RPMI7951 (cell line): ENCODE measurements around the gene NXN. TPM values are rescaled to one million over a fixed set of nuclear protein-coding genes. Genes with fewer than 3 reads are reported as not detected.
A peak's percentile ranks its signal among the peaks of the same experiment; 100 is the strongest.
"Not testable (repeated sequence)": the region's sequence is repeated elsewhere in the genome, so short reads cannot be mapped to it uniquely, and the experiment has no call there.

Experiments used
- DNase-seq: peaks from one replicate; pipeline ENCODE4 v3.0.0-alpha.2; 2012; ENCODE audit warnings: low read depth
- total RNA-seq: library from RNA; depleted of rRNA; stranded (reverse); fragments of >200 nt; shearing (Covaris generic); gene quantifications from 2 replicates; pipeline ENCODE4 v1.2.3, GENCODE V29; 2014

NXN gene
- total RNA-seq, 1 experiment from 2014 or later = 5.9 TPM

DNA sequence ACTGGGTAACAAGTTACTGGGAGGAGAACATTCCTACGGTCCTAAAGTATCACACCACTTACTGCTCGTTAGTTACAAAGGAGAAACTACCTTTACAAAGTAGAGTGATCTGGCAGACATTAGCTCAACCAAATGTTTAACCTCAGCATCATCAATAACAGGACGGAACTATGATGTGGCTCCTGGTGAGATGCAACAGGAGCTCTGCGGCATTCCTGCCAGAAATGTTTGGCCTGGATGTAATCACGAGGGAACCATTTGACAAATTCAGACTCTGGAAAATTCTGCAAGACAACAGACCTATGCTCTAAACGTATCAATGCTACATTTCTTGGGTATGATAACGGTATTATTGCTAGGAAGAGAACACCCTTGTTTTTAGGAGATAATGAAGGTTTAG, 117.0 kb downstream of the NXN start:
- no peak for DNase-seq

DNA sequence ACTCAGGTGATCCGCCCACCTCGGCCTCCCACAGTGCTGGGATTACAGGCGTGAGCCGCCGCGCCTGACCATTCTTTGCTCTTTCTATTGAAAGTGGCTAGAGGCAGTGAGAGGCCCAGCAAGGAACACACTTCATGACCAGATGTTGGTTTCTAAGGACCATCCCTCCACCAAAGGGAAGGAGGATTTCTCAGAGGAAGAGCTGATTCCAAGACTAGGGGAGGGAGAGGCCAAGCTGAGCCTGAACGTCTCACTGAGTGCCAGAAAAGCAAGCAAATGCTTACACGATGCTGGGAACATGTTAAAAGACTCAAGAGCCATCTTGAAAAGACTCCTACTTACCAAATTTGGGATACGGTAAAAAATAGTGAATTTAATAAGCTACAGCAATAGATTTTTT, 118.2 kb downstream of the NXN start:
- no peak for DNase-seq

DNA sequence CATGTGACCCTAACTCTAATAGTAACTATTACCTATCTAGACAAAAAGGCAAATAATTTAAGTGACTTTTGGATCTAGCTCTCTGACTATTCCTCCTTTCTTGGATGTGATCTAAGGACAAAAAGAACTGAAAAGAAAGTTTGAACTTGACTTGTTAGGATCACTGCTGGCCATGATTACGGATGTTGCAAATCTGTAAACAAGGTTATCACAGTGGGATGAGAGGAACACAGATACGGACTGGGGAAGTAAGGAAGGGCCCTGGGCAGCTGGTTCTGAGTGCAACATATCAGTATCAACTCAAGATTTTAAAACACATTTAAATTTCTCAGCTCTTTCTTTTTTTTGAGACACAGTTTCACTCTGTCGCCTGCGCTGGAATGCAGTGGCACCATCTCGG, 118.8 kb downstream of the NXN start:
- no peak for DNase-seq

DNA sequence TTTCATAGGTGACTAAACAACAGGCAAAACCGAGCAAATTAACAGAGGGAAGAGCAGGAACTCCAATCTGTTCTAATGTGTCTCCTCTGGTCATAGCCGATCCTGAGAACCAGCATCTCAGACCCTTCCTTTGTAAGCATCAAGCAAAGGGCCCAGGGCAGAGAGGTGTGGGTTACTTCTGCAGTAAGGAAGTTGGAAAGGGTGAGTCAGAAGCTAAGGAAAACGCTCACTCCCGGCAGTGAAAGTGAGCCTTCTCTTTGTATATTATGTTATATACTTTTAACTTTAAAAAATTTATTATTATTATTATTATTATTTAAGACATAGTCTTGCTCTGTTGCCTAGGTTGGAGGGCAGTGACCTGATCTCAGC, 119.8 kb downstream of the NXN start:
- no peak for DNase-seq

DNA sequence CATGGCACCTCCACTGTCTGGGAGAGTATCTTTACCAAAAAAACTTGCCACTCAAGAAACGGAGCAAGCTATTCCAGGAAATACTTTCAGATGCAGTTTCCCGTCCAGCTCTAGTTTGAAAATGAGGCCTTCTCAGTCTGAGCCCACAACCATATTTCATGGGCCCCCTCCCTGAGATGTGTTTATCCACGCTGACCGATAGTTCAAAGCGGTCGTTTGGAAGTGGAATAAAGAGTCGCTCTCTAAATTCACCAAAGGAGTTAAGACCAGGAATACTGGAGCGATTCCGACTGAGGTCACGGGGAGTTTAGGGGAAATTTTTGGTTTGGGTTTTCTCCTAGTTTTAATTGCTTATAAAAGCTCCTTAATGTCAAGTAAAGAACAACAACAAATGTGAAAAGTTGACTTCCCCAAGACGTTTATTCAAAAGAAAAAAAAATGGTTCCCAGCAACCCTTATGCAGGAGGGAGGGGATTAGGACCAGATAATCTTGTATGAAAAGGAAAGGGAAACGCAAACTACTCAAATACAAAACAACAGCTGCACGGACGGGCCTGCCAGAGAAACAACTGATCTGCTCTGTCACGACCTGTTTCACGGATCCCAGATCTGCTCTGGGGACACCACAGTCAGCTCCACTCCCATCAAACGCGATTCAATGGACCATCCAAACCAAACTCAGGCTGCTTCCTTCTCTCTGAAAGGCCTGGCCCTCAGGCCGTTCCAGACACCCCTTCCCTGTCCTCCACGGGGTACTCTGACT, 120.3 kb downstream of the NXN start:
- no peak for DNase-seq

DNA sequence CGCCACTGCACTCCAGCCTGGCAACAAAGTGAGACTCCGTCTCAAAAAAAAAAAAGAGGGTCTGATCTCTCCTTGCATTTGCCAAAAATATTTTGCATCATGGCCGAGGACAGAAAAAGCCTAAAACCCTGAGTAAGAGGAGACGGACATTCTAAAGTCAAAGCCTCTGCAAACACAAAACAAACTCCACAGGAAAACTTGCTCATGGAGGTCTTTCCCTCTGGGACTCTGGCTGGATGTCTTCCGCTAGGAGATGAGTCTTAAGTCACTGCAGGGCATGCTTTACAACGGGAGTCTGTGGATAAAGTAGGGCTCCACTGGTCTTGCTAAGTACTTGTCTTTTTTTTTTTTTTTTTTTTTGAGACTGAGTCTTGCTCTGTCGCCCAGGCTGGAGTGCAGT, 123.4 kb downstream of the NXN start:
- DNase-seq = no peak

DNA sequence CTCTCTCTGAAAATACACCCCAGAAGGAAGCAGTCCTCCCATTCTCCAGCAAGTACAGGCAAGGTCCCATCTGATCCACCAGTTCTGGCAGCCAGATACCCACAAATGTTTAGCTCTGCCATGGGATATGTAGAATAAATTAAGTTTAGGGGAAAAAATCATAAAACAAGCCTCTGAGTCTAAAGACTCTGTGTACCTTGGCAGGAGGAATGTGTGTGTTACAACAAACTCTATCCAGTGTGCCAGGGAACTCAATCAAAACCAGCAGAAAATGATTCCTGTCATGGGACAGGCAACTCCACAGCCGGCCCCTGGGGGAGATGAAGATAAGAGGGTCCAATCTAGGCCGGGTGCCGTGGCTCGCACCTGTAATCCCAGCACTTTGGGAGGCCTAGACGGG, 124.0 kb downstream of the NXN start:
- no peak for DNase-seq

DNA sequence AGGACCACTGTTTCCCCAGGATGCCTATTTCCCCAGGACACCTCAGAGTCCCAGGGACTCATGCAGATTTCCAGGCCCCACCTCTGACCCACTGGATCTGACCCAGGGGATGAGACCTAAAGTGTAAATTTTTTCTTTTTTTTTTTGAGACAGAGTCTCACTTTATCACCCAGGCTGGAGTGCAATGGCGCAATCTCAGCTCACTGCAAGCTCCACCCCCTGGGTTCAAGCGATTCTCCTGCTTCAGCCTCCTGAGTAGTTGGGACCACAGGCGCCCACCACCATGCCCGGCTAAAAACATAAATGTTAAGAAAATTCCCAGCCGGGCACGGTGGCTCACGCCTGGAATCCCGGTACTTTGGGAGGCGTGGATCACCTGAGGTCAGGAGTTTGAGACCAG, 126.7 kb downstream of the NXN start:
- not testable (repeated sequence) for DNase-seq

DNA sequence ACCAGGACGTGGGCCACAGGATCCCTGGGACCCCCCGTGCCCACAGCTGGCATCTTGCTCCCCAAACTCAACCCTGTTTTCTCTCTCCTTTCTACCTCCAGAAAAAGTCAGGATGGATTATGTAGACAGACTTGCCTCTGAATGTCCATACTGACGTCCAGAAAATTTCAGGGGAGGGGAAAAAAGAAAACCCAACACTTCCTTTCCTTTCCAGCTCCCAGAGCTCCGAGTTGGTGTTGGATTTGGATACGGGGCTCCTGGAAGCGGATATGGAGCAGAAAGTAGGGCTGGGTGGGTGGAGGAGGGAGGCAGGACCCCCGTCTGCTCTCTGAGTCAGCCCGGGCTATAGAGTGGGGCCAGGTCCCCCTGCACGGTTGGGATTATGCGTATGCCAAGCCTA, 127.2 kb downstream of the NXN start:
- no peak for DNase-seq

DNA sequence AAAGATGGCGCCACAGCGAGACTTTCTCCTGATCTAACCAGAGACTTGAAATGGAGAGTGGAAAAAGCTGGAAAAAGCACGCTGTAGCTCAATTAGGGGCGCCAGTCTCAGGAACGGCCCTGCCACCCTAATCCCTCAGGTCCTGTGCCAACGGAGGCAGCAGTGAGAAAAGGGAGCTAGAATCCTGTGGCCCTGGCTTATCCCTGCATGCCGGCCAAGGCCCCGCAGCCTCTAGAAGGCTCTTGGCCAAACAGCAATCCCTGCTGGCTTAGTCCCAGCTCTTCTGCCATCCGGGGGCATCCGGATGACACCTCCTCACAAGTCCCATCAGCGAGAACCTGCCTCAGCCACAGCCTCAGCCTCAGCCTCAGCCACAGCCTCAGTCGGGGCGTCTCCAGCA, 127.7 kb downstream of the NXN start:
- no peak for DNase-seq

DNA sequence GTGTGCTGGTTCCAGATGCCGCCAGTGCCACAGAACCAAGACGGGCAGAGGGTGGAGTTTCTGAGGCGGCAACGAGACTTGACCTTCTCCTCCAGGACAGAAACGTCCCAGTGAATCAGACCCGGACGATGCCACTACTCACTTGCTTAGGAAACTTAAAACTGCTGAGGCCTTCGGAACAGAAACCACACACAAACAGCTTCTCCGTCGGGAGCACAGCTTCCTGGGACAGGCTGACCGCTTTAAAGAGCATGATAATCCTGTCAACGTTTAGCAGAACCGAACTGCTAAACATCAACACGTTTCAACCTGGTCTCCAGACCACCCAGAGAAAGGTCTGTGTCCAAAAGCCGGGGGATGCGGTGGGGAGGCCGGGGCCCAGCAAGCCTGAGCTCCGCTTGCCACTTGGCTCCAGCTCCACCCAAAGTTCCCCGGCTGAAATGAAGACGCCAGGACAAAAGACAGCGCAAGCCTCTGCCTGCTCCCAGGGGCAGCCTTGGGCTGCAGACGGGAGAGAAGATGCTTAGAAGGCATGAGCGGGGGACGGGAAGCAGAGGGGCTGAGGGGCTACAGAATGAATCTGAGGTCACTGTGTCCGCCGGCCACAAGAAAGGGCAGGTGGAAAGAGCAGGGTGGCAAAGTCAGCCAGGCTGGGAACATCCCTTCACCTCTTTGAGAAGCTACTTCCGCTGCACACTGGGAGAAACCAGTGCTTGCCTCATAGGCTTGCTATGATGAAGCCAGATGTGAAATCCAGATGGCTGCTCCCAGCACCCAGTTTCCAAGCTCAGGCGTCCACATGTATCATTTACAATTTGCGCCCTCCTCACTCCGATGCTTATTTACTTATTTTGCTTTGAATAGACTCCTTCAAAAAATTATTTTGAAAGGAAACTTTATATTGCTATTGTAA, 128.5 kb downstream of the NXN start:
- DNase-seq = no peak

DNA sequence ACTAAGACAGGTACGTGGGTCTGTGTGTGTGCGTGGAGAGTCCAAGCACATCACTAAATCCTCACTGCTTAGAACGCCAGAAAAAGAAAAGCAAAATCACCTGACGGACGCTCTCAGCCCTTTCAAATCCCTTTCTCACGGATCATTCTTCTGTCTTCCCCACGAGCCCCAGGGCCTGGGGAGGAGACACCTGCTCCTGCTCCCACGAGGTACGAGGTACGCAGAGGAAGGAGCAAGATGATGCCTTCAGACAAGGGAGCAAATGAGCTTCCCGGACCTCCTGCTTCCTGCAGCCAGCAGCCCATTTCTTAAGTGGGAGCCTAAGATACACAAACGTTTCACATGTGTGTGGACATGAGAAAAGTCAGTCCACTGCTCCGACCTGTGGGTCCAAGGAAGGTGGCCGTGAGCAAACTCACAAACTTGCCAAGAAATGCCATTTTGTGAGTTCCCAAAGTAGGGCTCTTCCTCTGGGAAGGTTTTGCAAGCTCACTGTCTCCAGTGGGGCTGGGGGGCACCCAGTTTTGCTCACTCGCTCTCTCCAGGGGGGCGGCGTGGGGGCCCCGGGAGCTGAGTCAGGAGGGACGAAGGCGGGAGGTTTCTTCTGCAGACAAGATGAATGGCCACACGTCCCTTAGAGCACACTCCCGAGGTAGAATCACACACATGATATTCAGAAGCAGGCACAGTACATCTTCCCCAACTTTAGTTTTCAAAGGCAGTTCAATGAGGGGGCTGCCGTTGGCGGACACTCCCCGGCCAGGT, 129.3 kb downstream of the NXN start:
- DNase-seq = no peak

DNA sequence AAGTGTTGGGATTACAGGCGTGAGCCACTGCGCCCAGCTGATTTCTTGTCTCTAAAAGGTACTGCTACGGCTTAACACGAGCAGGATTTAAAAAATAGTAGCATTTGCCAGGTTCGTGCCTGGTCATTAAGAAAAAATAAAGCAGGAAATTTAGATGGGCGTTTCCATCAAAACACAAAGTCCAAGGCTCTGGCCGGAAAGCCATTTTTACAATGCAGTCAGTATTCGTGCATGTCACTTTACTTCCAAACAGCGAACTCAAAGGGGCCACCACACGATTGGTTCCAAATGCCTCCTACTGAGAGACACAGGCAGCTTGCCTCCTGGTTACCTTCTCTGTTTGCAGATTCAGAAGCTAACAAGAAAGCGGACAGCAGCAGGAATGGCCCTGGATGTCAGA, 131.2 kb downstream of the NXN start:
- DNase-seq = no peak

DNA sequence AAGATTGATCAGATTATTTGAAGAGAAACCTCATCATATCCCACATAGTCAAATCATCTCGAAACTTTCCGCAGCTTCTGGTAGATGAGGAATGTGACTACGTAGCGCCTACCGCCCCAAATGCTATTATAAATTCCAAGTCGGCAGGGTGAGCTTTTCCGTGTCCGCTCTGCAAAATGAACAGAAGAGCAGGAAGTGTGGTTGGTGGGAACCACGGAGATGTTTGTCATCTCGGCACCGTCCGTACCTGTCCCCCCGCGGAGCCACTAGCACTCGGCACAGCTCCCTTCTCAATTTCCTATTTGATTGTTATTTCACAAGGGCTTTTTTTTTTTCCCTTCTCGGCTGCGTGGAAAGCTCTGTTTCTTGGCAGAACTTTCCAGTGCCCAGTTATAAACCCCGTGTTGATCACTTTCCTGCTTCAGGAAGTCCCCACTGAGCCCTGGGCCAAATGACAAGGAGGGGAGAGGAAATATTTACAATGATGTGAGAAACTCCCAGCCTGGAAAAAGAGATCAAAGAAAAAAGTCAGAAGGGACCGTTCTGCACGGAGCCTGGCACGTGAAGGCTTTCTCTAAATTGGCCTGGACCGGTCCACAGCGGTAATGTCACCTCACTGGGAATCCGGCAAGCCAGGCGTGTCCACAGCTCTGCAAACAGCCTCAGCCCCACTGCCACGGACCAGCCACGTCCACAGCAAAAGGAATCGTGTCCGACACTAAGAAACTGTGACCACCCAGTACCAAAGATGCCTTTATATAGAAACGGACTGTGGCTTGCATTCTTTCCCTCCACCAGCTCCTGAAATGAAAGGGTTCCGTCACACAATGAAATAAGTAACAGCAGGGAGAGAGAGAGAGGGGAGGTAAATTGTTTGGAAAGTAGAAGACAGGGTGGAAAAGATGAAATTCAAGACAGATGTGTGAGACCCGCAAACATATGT, 132.4 kb downstream of the NXN start:
- DNase-seq = peak; percentile 25

DNA sequence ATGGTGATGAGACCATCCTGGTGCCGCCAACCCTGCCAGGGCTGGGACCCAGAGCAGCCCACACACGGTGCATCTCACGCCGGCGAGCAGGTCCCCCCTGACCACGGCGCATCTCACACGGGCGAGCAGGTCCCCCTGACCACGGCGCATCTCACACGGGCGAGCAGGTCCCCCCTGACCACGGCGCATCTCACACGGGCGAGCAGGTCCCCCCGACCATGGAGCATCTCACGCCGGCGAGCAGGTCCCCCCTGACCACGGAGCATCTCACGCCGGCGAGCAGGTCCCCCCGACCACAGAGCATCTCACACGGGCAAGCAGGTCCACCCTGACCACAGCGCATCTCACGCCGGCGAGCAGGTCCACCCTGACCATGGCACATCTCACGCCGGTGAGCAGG, 138.3 kb downstream of the NXN start:
- no peak for DNase-seq

DNA sequence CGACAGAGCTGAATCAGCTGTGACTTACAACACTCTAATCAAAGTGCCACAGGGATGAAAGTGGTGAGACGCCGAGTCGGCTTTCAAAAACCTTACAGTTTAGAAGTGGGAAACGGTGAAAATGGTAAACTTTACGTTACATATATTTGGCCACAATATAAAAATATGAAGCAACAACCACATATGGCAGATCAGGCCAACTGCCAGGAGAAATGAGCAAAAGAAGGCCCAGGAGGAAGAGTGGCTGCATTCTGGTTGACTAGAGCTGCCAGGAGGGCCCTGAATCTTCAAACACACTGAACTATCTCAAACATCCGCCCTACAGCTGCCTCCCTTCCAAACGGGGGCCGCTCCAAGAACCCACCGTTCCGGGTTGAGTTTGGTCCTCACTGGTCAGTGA, 141.1 kb downstream of the NXN start:
- no peak for DNase-seq

DNA sequence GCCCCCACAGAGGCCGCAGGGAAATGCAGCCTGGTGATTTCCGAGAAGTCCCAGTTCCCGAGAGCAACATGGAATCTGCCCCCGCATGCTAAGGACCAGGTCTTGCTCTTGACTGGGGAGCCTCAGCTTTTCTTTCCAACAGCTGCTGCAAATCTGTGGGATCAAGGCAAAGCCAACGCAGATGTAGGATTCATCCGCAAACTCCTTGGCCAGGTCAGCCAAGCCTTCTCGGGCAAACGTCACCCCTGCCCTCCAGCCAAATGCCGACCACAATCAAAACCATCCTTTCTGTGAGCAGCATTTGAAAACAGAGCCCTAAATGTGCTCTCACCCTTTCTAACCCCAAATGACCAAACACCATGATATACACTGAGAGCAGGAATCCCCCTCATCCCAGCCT, 143.4 kb downstream of the NXN start:
- peak; percentile 94 for DNase-seq

DNA sequence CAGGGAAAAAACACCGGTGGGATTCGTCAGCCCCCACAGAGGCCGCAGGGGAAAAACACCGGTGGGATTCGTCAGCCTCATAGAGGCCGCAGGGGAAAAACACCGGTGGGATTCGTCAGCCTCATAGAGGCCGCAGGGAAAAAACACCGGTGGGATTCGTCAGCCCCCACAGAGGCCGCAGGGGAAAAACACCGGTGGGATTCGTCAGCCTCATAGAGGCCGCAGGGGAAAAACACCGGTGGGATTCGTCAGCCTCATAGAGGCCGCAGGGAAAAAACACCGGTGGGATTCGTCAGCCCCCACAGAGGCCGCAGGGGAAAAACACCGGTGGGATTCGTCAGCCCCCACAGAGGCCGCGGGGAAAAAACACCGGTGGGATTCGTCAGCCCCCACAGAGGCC, 143.9 kb downstream of the NXN start:
- not testable (repeated sequence) for DNase-seq

DNA sequence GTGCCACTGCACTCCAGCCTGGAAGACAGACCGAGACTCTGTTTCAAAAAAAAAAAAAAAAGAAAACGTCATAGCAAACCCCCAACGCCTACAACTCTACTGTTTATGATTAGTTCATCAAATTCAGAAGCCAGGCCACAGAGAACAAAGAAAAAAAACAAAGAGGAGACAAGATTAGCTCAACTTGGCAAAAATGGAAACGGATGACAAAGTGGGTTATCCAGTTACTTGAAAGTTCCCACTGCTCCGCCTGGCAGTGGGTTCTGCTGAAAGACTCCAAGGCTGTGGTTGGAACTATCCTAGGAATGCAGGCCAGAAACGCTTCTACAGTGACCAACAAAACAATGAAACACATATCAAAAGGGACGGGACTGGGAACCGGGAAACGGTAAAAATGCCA, 144.3 kb downstream of the NXN start:
- peak; percentile 97 for DNase-seq

DNA sequence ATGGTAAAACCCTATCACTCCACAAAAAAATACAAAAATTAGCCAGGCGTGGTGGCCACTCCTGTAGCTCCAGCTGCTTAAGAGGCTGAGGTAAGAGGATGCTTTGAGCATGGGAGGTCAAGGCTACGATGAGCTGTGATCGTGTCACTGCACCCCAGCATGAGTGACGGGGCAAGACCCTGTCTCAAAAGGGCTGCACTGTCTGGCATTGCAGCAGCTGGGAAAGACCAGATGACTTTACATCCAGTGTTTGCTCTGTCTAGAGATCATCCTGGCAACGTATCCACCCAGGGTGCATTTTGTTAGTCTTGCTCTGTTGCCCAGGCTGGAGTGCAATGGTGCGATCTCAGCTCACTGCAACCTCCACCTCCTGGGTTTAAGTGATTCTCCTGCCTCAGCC, 145.4 kb downstream of the NXN start:
- no peak for DNase-seq

DNA sequence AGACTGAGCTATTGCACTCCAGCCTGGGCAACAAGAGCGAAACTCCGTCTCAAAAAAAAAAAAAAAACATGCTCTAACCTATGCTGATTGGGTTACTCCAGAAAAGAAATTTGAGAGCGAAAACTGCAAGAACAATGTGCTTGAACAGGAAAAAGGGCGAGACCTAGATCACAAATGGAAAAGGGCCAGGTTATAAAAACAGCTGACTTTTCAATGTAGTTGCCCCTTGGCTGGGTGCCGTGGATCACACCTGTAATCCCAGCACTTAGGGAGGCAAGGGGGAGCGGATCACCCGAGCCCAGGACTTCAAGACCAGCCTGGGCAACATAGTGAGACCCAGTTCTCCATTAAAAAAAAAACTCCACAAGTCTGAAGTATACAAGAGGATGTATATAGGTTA, 148.6 kb downstream of the NXN start:
- DNase-seq = no peak
